Stimulated activated naive CD4-positive, alpha-beta T cell treated with Interleukin-2 at 50 U/mL for 16 hours (primary cell): Measurements from ENCODE around the gene UGT1A6.
"Not testable (repeated sequence)": the region's sequence is repeated elsewhere in the genome, so short reads cannot be mapped to it uniquely, and the experiment has no call there.

Experiments used
- DNase-seq: peaks from one replicate; lab custom pipeline; 2025; lab: John Stamatoyannopoulos, UW

Gene UGT1A6

GRCh38 chr2:233728723-233729301 is 36.1 kb downstream of the UGT1A6 start, which contains the start of gene UGT1A3:
Gene UGT1A3, plus strand, starts transcription at chr2:233729042. Its CDS starts 85 bp downstream, at chr2:233729127.
- no peak for DNase-seq

DNA sequence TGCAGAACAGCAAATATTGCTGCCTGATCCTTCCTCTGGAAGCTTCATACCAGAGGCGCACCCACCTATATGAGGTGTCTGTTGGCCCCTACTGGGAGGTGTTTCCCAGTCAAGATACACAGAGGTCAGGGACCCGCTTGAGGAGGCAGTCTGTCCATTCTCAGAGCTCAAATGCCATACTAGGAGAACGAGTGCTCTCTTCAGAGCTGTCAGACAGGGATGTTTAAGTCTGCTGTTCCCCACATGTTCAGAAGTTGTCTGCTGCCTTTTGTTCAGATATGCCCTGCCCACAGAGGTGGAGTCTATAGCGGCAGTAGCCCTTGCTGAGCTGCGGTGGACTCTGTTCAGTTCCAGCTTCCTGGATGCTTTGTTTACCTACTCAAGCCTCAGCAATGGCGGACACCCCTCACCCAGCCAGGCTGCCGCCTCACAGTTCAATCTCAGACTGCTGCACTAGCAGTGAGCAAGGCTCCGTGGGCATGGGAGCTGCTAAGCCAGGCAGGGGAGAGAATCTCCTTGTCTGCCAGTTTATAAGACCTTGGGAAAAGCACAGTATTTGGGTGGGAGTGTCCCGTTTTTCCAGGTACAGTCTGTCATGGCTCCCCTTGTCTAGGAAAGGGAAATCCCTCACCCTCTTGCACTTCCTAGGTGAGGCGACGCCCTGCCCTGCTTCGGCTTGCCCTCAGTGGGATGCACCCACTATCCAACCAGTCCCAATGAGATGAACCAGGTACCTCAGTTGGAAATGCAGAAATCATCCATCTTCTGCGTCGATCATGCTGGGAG is 44.4 kb downstream of the UGT1A6 start:
- DNase-seq: not testable (repeated sequence)

GRCh38 chr2:233740870-233741269 is 48.2 kb downstream of the UGT1A6 start:
- no peak for DNase-seq

DNA sequence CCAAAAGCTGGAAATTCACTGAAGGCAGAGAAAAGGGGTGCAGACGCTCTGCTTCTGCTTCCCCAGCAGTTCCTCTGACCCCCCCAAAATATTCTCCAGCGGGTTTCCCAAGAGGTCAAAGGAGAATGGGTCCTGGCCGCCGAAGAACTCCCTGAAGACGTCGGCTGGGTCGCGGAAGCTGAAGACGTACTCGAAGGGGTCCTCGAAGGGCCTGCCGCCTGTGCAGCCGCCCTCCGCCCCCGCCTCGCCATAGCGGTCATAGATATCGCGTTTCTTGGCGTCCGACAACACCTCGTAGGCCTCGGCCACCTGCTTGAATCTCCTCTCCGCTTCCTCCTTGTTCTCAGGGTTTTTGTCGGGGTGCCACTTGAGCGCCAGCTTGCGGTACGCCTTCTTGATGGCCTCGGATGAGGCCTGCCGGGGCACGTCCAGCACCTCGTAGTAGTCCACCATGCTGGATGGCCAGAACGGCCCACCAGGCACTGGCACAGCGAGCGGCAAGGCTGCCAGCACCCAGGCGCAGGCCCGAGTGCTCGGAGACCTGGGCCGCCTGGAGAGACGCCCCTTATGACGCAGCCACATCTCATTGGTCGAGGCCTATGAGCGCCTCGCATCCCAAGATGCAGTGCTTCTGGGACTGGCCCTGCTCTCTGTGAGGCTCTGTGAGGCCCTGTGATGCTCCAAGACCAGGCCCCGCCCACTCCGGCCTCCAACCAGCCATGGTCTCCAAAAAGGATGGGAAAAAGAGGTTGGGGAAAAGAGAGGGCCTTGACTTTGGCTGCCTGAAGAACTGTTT is 51.0 kb downstream of the UGT1A6 start:
- DNase-seq: no peak

GRCh38 chr2:233745073-233745755 is 52.5 kb downstream of the UGT1A6 start:
- DNase-seq: no peak

GRCh38 chr2:233745838-233746237 is 53.1 kb downstream of the UGT1A6 start:
- not testable (repeated sequence) for DNase-seq

DNA sequence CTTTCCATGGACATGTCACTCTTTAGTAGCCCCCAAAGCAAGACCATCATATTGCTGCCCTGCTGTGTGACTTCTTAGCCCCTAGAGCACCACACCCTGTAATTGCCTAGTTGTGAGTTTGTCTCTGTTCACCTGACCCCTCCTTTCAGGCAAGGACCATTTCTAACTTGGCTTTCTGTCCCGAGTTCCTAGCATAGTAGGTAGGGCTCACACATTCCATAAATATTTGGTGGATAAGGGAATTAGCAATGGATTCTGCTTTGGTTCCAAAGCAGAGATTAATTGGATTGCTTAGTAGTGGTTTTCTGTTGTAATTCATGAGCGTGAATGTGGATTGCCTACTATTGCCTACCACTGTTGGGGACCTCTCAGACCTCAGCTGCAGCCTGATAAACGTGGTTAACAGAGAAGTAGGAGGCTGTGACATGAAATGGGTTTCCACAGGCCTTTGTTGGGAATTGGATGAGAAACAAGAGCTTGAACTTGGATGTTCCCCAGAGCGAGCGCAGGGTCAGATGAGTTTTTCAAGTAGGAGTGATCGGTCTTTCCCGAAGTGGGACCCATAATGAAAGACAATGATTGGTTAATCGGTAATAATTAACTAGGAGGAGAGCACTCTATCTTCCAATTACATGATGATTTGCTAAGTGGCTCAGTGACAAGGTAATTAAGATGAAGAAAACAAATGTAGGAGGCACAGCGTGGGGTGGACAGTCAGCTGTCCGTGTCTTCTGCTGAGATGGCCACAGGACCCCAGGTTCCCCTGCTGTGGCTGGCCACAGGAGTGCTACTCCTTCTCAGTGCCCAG is 54.0 kb downstream of the UGT1A6 start:
- DNase-seq: no peak

DNA sequence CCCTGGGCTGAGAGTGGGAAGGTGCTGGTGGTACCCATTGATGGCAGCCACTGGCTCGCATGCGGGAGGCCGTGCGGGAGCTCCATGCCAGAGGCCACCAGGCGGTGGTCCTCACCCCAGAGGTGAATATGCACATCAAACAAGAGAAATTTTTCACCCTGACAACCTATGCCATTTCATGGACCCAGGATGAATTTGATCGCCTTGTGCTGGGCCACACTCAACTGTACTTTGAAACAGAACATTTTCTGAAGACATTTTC is 54.5 kb downstream of the UGT1A6 start:
- DNase-seq: no peak

DNA sequence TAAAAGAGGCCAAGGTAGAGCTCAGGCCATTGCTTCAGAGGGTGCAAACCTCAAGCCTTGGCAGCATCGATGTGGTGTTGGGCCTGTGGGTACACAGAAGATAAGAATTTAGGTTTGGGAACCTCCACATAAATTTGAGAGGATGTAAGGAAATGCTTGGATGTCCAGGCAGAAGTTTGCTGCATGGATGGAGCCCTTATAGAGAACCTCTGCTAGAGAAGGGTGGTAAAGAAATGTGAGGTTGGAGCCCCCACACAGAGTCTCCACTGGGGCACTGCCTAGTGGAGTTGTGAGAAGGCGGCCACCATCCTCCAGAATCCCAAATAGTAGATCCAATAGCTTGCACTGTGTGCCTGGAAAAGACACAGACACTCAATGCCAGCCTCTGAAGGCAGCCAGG is 58.0 kb downstream of the UGT1A6 start:
- DNase-seq: not testable (repeated sequence)

DNA sequence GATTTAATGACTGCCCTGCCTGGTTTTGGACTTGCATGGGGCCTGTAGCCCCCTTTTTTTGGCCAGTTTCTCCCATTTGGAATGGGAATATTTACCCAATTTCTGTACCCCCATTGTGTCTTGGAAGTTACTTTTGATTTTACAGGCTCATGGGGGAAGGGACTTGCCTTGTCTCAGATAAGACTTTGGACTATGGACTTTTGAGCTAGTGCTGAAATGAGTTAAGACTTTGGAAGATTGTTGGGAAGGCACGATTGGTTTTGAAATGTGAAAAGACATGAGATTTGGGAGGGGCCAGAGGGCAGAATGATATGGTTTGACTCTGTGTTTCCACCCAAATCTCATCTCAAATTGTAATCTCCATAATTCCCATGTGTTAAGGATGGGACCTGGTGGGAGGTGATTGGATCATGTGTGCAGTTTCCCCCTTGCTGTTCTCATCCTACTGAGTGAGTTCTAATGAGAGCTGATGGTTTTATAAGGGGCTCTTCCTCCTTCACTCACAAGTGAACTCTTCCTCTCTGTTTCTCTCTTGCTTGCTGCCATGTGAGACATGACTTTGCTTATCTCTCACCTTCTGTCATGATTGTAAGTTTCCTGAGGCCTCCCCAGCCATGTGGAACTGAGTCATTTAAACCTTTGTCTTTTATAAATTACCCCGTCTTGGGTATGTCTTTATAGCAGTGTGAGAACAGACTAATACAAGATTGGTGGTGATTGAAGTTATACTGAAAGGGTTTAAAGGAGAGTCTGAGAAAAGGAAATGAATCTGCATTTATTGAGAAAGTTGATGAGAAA is 58.7 kb downstream of the UGT1A6 start:
- not testable (repeated sequence) for DNase-seq

- DNase-seq: no peak
These were observed 62.4 kb downstream of the UGT1A6 start for GRCh38 chr2:233754872-233755611.

GRCh38 chr2:233756429-233757081 is 63.9 kb downstream of the UGT1A6 start:
- DNase-seq: no peak

DNA sequence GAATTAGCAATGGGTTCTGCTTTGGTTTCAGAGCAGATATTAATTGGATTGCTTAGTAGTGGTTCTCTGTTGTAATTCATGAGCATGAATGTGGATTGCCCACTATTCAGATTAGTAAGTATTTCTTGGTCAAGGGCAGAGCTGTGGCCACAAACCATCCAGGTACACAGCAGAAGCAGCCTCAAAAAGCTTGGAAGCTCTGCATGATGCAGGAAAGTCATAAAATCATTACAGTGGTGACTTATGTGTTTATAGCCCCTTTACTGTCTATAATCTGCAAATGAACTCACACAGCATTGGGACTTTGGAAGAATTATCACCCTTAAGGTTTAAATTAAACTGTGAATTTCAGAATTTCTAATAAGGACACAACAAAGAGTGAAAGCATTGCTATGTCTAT is 65.5 kb downstream of the UGT1A6 start:
- no peak for DNase-seq

DNA sequence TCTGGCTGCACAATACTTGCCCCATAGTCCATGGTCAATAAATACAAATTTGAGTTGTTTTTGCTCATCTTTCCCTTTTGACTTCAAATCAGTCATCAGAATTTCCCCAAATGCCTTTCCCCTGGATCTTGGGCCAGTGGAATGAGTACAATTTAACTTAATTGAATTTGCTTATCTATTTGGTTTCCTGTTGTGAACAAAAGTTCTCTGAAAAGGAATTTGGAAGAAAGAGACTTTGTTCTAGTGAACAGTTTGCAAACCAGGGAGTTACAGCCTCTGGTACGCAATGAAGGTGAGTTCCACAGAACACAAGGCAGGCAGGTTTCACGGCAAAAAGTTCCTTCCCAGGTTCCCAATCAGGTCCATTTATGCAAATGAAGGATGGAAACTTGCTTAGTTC is 66.2 kb downstream of the UGT1A6 start:
- no peak for DNase-seq

DNA sequence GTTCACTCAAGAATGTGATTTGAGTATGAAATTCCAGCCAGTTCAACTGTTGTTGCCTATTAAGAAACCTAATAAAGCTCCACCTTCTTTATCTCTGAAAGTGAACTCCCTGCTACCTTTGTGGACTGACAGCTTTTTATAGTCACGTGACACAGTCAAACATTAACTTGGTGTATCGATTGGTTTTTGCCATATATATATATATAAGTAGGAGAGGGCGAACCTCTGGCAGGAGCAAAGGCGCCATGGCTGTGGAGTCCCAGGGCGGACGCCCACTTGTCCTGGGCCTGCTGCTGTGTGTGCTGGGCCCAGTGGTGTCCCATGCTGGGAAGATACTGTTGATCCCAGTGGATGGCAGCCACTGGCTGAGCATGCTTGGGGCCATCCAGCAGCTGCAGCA is 67.4 kb downstream of the UGT1A6 start, which contains the start of gene UGT1A1:
UGT1A1 (plus strand) TSS at position 228 of the 400 bp plus-strand sequence; CDS start at position 246, 18 bp downstream.
- DNase-seq: no peak

- no peak for DNase-seq
These were observed 68.5 kb downstream of the UGT1A6 start for GRCh38 chr2:233761040-233761769.

DNA sequence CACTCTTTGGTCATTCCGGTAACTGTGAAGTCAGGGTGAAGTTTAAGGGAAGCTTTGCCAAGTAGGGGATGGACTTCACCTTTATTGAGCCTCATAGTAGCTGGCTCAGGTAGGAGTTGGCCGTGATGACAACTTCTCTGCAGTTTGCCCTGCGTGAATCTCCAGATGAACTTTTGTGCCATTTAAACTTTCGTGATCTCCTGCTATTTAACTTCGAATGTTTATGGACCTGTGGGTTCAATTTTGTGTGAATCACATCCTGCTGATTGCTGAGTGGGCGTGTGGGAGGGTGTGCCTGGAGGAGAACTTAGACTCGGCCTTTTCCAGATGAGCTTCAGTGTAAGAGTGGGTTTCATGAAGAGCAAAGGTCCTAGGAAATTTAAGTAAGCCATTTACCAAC is 71.6 kb downstream of the UGT1A6 start:
- DNase-seq: no peak

DNA sequence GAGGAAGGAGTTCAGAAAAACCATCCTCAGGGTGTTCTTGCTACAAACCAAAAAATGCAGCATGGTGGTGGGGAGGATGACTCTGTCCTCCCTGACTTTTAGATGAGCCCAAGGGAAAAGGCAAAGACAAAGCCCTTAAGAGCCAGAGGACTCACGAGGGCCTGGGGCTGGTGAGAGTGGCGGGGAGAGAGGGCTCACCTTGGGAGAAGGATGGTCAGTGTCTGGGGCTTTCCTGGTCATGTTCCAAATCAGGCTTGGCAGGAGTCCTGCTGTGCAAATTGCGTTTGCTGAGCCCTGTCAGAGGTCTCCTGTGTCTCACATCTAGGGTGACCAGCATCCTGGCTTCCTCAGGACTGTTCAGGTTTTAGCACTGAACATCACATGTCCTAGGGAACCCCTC is 72.1 kb downstream of the UGT1A6 start:
- DNase-seq: no peak

GRCh38 chr2:233766416-233766815 is 73.7 kb downstream of the UGT1A6 start:
- DNase-seq: no peak
